GM19438 (cell line): ENCODE measurements around the gene GALNT12.

Source experiments
- ATAC-seq: cut with Tn5 transposase; IDR thresholded peaks from one replicate; pipeline ENCODE4 v1.9.1; 2021; ENCODE audit warnings: low read depth; ENCODE audit not compliant: unreplicated experiment

Gene GALNT12

DNA sequence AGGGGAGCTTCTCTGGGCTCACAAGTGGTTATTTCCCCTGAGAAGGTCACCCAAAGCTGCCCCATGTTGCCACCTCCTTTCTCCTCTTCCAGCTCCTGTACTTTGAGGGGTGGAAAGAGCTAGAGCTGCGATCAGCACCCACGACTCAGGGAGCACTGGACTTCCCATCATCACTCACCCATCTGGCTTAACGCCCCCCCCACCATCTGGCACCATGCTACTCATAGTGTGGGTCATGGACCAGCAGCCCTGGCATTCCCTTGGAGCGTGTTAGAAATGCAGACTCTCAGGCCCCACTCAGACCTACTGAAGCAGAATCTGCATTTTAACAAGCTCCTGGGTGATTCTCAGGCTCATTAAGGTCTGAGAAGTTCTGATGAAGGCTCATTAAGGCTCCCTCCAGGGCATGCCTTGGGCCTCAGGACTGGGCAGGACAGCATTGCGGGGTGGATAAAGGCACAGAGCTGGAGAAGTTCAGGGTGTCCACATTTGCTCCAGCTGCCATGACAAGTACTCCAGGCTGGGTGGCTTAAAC lies 67.3 kb downstream of the GALNT12 start:
- ATAC-seq = no peak

DNA sequence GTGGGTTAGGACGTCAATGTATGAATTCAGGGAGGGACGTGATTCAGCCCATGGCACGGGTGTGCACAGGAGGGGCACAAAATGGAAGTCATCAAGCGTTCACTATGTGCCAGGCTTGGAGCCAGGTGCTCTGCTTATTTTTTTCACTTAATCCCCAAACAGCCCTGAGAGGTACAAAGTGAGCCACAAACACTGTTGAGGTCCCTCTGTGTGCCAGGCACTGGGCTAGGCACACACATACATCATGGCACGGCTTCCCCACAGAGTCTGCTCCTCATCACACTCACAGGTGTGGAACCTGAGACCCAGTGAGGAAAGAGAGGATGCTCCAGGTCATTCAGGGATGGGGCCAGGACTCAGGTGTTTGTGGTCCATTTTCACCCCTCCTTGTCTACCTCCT lies 68.1 kb downstream of the GALNT12 start:
- no peak for ATAC-seq

GRCh38 chr9:98877311-98877710 lies 69.8 kb downstream of the GALNT12 start:
- ATAC-seq = no peak

DNA sequence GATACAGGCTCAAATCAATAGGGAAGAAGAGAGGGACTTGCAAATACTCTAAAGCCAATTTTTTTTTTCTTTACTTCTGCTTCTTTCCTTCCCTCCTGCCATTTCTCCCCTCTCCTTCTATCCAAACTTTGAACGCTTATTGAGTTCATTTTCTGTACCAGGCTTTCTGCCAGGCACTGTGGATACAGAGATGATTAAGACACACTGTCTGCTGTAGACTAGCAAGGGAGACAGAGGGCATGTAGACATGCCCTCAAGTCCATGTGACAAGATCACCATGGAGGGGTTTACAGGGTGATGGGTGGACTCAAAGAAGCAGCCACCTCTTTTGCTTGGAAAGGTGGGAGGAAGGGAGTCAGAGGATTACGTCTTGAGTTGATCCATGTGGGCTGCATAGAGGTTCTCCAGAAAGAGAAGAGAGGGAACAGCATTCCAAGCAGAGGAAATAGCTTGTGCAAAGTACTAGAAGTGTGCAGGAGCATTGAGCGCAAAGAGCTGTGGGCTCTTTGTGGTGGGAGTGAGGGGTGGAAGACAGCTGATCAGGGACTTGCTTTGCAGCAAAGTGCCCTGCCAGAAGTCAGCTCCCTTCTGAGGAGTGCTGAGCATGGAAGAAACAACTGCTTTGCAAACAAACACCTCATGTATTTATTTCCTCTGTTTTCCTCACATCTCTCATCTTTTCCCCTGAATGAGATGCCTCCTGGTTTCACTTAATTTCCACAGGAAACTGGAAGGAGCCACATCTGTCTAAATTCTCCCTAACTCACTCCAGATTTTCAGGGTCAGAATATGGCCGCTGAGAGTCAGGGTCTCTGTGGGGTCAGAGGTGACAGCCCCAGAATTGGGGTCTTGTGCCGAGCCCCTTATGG lies 71.9 kb downstream of the GALNT12 start:
- ATAC-seq = no peak

GRCh38 chr9:98879963-98880310 lies 72.5 kb downstream of the GALNT12 start:
- no peak for ATAC-seq

GRCh38 chr9:98880311-98881015 lies 73.0 kb downstream of the GALNT12 start:
- ATAC-seq = no peak

GRCh38 chr9:98881356-98881755 lies 73.9 kb downstream of the GALNT12 start:
- ATAC-seq = no peak

DNA sequence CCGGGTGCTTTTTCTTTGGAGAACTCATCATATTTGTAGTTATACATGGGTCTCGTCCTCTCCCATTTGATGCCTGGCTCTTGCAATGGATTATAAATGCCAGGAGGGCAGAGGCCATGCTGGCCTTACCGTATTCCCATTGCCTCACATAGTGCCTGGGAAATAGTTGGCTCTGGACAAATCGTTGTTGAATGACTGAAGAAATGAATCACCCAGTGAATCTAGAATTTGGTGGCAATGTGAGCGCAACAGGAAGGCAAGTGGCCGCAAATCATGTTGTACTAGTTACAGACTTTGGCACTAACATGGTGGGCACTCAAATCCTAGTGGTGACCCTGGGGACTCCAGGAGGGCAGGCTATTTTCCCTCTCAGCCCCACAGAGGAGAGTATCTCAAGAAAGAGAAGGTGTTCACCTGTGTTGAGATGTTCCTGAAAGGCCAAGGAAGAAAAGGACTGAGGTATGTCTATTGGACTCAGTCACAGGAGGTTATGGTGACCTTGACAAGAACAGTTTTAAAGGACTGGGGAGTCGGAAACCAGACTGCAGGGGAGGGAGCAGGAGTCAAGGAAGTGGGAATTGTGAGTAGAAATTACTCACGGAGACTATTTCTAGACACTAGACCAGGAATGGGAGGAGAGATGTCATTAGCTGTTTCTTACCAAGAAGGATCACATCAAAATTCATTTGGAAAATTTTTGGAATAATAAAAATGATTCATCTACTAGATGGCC lies 74.5 kb downstream of the GALNT12 start:
- no peak for ATAC-seq

DNA sequence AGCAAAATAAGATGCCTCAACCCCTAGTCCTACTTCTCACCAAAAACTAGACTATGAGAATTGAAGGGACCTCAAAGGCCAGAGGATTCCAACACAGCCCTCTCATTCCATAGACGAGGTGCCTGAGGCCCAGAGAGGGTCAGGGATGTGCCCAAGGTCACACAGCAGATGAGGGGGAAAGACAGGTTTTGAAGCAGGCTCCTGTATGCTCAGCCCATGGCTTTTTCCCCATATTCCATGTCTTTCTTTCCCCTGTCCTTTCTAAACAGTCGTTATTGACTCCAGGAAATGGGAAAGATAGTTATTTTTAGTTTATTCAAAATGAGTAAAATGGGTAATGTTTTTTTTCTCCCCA lies 75.1 kb downstream of the GALNT12 start:
- no peak for ATAC-seq

- ATAC-seq = no peak
Observed at GRCh38 chr9:98883276-98883675, 75.8 kb downstream of the GALNT12 start.

DNA sequence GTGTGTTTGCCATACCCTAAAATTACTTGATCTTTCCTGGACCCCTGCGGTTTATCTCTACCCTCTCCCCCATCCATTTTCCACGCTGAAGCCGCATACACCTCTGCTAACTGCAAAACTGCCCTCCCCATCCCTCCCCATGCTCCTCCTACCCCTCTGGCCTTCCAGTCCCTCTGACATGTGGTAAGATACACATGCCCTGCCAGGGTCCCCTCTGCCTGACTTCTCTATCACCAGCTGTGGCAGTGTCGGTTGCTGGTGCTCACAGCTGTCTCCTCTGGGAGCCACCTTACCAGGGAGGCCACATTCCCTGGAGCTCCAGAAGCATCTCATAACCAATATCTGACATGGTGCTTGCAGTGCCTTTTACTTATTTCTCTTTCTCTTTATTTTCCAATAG lies 77.4 kb downstream of the GALNT12 start:
- no peak for ATAC-seq

DNA sequence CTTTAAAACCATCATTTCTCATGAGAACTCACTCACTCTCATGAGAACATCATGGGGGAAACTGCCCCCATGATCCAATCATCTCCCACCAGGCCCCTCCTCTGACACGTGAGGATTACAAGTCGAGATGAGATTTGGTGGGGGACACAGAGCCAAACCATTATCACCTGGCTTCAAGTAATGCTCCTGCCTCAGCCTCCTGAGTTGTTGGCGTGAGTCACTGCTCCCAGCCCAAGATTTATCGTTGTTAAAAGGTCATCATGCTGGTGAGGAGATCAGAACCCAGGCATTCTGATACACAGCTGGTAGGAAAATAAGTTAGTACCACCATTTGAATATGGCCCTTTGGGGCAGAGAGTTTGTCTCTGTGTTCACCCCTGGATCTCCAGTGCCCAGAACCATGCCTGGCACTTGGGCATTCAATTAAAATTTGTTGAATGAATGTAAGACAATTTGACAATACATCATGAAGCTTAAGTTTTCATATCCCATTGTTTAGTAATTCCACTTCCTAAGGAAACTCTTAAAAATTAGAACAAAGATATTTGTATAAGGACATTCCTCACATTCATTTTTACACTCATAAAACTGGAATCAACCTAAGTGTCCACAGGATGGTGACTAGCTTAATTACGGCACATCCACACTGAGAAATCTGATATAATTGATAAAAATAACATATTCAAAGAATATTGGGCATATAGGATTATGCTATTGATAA lies 78.3 kb downstream of the GALNT12 start:
- no peak for ATAC-seq

- no peak for ATAC-seq
Observed at GRCh38 chr9:98886691-98887229, 79.3 kb downstream of the GALNT12 start.

DNA sequence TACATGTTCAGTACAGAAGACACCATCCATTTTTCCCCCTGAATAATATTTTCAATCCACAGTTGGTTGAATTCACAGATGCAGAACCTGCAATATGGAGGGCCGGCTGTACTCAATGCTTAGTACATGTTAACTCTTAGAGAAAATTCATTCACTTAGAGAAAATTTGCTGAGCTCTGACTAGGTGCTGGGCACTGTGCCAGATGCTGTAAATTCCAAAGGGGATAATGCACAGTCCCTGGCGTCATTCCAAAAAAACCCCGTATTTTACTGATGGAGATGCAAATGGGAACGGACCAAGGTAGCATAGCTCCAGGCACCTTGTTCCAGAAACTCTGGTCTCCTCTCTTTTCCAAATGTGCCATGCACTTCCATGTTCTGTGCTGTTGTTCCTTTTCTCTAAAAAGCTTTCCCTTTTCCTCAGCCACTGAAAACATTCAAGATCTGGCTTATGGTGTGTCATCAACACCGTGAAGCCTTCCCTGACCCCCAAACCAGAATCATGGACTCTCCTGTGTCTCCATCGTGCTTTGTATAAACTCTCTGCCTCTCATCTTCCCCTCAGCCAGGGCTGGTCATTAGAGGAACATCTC lies 80.5 kb downstream of the GALNT12 start:
- ATAC-seq = no peak

- ATAC-seq = no peak
Observed at GRCh38 chr9:98888801-98889421, 81.4 kb downstream of the GALNT12 start.

- ATAC-seq = no peak
Observed at GRCh38 chr9:98890256-98890655, 82.8 kb downstream of the GALNT12 start.

DNA sequence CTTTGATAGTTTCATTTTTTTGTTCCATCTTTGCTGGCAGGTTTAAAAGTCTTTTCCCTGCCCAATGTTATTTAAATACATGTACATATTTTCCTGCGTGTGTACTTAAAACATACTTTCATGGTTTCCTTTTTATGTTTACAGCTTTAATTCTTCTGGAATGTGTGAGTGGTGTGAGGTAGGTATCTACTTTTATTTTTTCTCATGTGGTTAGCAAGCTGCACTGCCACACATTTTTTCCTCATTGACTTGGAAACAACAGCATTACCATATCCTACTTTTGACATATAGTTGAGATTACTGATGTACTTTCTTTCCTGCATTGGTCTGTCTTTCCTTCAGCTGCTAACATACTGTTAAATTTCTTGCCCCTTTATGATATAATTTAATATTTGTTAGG lies 84.8 kb downstream of the GALNT12 start:
- no peak for ATAC-seq

GRCh38 chr9:98892690-98893089 lies 85.2 kb downstream of the GALNT12 start:
- ATAC-seq = no peak

- ATAC-seq = no peak
Observed at GRCh38 chr9:98894171-98894570, 86.7 kb downstream of the GALNT12 start.

- ATAC-seq = no peak
Observed at GRCh38 chr9:98894761-98895160, 87.3 kb downstream of the GALNT12 start.
